Motor neuron (in vitro differentiated cells): ENCODE data around the gene SF3A1. TPM values are rescaled to one million over a fixed set of nuclear protein-coding genes. Genes with fewer than 3 reads are reported as not detected.

Experiments
- ATAC-seq, 8 experiments: fragments of 200-7000 bp; cut with Tn5 transposase; replicated peaks in 6 of 8; 2 replicates each; pipeline ENCODE4 v1.8.0; 2021; ENCODE audit warnings: mild to moderate bottlenecking in 8 of 8, moderate library complexity in 8 of 8
- H3K27ac ChIP-seq, 2 donors: fragments of 250-450 bp; sonication (Bioruptor Pico); 2 replicates each; pipeline ENCODE4 v1.9.0; 2021; ENCODE audit warnings: antibody characterized with exemption in 2 of 2, mild to moderate bottlenecking in 2 of 2, moderate library complexity in 1 of 2
- H3K4me1 ChIP-seq, 2 donors: fragments of 250-450 bp; sonication (Bioruptor Pico); replicated peaks in 1 of 2; 2 replicates each; pipeline ENCODE4 v1.6.1; 2021; ENCODE audit warnings: antibody characterized with exemption in 2 of 2, mild to moderate bottlenecking in 2 of 2, moderate library complexity in 1 of 2
- H3K4me3 ChIP-seq, 5 donors: fragments of 250-450 bp; sonication (Bioruptor Pico); 2 replicates each; pipeline ENCODE4 v1.9.0; 2021; ENCODE audit warnings: antibody characterized with exemption in 5 of 5, mild to moderate bottlenecking in 5 of 5, moderate library complexity in 4 of 5
- WGBS, 10 experiments: fragments of 450-650 bp; shearing (Covaris generic); methylation state at CpG; one replicate each; pipeline ENCODE4 v1.0.0; 2022; 5-methylcytosine and 5-hydroxymethylcytosine counted together
- in situ Hi-C, 9 experiments: fragments of 400-800 bp; cut with MboI; loops; one replicate each; pipeline ENCODE4 v1.15.0; 2021; ENCODE audit warnings: low sequenced_read_pairs in 9 of 9, low pct_unique_long_range_greater_than_20kb in 2 of 9; ENCODE audit not compliant: unreplicated experiment in 9 of 9
- total RNA-seq, 8 experiments: library from RNA; unstranded; fragments of 300-600 nt; gene quantifications; 2 replicates each; pipeline versions ENCODE4 v1.2.3 to v1.2.4, GENCODE V29; 2022

Gene SF3A1
- total RNA-seq, 8 experiments from 2014 or later = 20.5 to 81.4 (median 34.6) TPM

DNA sequence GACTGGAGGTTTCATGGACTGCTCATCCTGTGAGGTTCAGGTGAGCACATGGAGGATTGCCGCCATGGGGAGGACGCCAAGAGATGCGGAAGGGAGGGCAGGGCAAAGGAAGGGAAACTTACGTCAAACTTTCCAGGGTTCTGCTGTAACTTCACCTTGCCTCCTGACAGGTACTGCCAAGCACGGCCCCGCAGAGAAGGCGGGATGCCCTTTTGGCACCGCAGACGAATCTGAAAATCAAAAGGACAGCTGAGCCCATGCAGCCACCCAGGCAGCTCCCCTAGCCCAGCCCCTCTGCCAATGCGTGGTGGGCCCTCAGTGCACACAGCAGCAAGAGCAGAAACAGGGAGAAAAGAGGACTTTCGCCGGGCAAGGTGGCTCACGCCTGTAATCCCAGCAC lies 57.4 kb downstream of the SF3A1 start:
- 86 to 100% (median 97%) methylated on average over 1 to 6 of the region's 13 CpGs; no CpG with 5 or more reads in 4 of the 10 experiments for WGBS, 10 experiments
- Histone ChIP-seq H3K27ac (no peak overlapping the region), H3K4me1 (no peaks in the 10 kb centered on the region), H3K4me3 (no peak overlapping the region)
- in situ Hi-C loops = no loop called here
- ATAC-seq = no peak

DNA sequence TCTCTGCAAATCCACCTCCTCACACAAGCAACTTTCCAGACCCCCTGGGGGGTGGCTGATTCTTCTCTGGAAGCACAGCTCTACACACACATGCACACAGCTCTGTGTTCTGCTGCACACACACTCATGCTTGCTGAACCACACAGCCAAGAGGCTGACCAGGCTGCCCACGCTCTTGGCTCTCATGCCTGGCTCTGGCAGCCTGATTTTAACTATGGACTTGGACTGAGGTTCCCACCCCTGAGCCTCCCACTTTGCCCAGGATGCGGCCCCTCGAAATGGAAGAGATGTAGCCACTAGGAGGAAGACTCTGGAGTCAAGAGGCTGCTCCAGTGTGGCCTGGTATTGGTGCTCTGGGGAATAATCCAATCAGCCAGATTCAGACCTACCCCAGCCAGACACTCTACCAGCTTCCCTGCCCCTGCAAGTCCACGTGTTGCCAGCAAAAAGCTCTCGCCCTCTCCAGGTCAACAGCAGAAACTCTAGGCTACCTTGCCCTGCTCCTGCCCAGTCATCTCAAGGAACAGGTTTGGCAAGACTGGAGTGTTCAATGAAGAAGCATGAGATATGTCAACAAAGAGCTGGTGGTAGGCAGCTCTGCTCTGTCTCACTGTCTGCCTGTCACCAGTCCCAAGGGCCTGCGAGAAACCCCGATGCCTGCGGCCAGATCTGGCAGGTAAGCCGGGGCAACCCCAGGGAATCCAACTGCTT lies 58.5 kb downstream of the SF3A1 start:
- Histone ChIP-seq H3K27ac (no peak overlapping the region), H3K4me3 (no peak overlapping the region), H3K4me1 (no peaks in the 10 kb centered on the region)
- in situ Hi-C loops = no loop called here
- no peak for ATAC-seq
- WGBS, 10 experiments = 20 to 95% (median 90%) methylated on average over 1 to 4 of the region's 9 CpGs; no CpG with 5 or more reads in 5 of the 10 experiments

DNA sequence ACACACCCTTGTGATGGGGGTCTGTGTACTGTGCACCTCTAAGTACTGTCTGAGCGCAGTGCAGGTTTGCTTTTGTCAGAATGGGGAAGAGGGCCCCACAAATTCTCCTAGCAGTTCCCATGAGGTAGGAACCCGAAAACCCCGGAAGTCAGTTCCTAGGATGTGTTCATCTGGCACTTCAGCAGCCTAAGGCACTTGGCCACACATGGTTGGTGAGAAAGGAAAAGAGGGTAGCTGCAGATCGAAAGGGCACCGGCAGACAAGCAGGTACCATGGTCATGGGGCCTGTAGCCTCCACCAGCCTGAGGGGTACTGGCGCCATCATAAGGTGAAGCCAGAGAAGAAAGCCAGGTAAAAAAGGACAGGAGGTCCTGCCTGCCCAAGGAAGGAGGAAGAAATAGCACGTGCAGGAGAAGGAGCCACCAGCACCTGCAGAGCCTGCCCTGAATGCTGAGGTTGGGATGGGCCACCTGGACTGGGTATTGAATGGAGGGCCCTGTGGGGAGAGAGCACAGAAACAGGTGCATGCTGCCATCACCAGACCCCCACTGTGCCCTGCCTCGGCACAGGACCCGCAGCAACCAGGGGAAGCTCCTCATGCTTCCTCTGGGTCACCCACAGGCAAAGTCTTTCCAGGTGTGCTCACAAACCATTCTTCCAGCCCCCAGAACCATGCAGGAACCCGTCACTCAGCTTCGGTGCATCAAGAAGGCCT lies 59.3 kb downstream of the SF3A1 start:
- 81 to 100% (median 91%) methylated on average over 1 to 6 of the region's 11 CpGs; no CpG with 5 or more reads in 3 of the 10 experiments for WGBS, 10 experiments
- H3K4me1 ChIP-seq = no peaks in the 10 kb centered on the region
- no peak overlapping the region for H3K4me3 ChIP-seq
- ATAC-seq = no peak
- H3K27ac ChIP-seq = no peak overlapping the region
- in situ Hi-C loops = no loop called here

DNA sequence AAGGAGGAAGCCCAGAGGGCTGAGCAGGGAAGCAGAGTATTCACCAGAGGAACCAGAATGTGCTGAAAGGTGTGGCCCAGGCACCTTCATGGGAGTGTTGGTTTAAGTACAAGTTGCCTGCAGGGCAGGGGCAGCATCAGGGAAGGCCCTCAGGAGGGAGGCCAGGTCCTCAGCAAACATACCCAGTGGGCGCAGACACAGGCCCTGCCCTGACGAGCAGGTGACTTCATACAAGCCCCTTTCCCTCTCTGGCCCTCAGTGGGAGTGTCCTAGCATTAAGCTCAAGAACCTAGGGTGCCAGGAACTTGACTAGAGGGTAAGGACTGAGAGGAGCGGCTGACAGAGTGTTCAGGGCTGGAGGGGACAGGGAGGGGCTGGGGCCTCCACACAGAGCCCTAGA lies 59.9 kb downstream of the SF3A1 start:
- in situ Hi-C loops = no loop called here

DNA sequence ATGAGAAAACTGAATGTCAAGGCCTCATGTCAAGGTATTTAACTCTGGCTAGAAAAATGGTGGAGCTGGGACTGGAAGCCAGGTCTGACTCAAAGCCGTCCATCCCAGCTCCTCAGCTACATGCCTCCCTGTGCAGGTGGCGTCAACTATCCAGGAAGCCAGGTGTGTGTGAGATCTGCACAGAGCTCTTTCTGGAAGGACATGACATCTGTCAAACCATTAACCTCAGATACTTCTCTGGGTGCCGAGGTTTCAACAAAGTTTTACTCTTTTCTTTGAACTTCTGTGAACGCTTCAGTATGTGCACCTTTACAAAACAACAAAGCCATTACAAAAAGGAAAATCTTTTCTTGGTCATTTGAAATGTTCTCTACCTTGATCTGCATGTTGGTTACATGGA lies 60.4 kb downstream of the SF3A1 start:
- H3K27ac ChIP-seq = no peak overlapping the region
- peaks cover 0 to under 1% of the 10 kb centered on the region in 2 donors for H3K4me1 ChIP-seq
- in situ Hi-C loops = no loop called here
- no peak overlapping the region for H3K4me3 ChIP-seq
- 80 to 100% (median 94%) methylated on average over 2 to 3 of the region's 4 CpGs; no CpG with 5 or more reads in 1 of the 10 experiments for WGBS, 10 experiments
- ATAC-seq = no peak

More for the DNA sequence above, 59.9 kb downstream of the SF3A1 start:
- Histone ChIP-seq H3K4me1 (no peaks in the 10 kb centered on the region), H3K4me3 (no peak overlapping the region), H3K27ac (no peak overlapping the region)
- ATAC-seq = peak in 3 of 8 experiments; percentile 28 to 52 (median 36)
- WGBS, 10 experiments = 20 to 100% (median 60%) methylated on average over 1 to 2 of the region's 3 CpGs; no CpG with 5 or more reads in 6 of the 10 experiments

DNA sequence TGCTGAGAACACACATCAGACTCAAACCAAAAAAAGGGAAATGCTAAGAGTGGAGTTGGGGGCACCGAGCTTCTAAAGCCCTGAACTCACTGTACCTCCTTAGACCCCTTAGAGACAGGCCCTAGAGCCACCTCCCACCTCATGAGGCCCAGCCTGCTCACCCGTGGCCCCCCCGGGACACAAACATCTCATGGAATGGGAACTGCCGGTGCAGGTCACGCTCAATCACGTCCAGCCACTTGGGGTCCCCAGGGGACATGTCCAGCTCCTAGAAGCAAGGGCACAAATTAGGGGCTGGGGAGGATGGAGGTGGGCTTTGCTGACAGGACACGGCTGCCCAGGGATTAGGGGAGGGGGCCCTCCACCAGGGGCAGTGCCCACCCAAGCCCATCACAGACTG lies 61.1 kb downstream of the SF3A1 start:
- Histone ChIP-seq H3K4me3 (no peak overlapping the region), H3K27ac (no peak overlapping the region), H3K4me1 (peaks cover 6 to 8% of the 10 kb centered on the region in 2 donors)
- no peak for ATAC-seq
- WGBS, 10 experiments = 20 to 100% (median 60%) methylated on average over 1 to 4 of the region's 7 CpGs; no CpG with 5 or more reads in 5 of the 10 experiments
- in situ Hi-C loops = no loop called here

DNA sequence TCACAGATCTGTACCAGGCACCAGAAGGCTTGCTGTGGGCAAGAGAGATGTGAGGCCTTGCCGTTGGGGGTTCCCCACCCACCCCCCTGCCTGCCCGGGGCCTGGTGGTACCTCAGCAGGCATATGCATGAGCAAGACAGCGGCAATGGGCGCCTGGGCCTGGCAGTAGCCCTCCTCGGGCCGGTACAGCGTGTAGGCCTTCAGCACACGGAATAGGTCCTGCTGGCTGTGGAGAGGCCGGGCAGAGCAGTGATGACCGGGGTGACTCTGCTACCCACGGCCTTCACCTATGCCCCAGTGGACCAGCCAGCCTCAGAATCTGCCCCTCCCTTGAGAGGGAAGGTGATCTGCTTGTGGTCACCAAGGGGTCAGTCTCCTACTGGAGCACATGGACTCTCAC lies 61.9 kb downstream of the SF3A1 start:
- WGBS, 10 experiments = no CpG with 5 or more reads among the region's 11 CpGs
- ATAC-seq = no peak

DNA sequence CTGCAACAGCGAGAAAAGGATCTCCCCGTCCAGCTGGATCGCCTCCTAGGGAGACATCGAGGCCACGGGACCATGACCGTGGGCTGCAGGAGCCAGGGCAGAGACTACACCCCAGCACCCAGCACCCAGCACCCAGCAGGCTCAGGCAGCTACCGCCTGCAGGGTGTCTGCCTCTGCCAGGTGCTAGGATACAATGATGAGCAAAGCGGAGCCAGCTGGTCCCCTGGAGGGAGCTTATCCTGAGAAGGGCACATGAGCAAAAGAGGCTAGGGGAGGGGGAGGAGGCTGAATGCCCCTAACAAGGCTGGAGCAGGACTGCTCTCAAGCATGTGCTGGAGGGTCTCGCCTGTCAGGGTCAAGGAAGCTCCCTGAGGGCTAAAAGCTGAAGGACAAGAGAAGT lies 62.6 kb downstream of the SF3A1 start:
- H3K27ac ChIP-seq = no peak overlapping the region
- 60 to 94% (median 90%) methylated on average over 1 to 5 of the region's 9 CpGs; no CpG with 5 or more reads in 5 of the 10 experiments for WGBS, 10 experiments
- in situ Hi-C loops = no loop called here

More for the DNA sequence above, 61.9 kb downstream of the SF3A1 start:
- H3K27ac ChIP-seq = no peak overlapping the region
- in situ Hi-C loops = no loop called here
- H3K4me1 ChIP-seq = peaks cover 9 to 16% of the 10 kb centered on the region in 2 donors
- H3K4me3 ChIP-seq = no peak overlapping the region

DNA sequence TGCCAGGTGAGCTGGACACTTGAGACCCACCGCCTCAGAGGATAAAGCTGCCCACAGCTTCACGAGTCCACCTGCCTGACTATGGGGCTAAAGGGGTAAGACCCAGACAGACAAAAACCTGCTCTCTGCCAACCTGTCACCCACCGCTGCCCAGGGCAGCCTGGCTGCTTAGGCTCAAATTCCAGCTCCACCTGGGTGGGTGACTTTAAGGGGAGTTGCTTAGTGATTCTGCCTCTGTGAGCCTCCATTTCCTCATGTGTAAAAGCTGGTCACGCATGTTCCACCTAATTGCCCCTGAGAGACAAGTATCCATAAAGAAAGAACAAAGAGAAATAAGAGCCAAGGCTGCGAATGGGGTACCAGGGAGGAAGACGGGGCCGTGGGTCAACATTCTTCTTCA lies 63.7 kb downstream of the SF3A1 start:
- Histone ChIP-seq H3K4me3 (no peak overlapping the region), H3K27ac (no peak overlapping the region), H3K4me1 (peaks cover 11 to 21% of the 10 kb centered on the region in 2 donors)
- in situ Hi-C loops = no loop called here
- ATAC-seq = no peak
- 80 to 100% (median 91%) methylated on average over 1 to 4 of the region's 7 CpGs; no CpG with 5 or more reads in 4 of the 10 experiments for WGBS, 10 experiments

More for the DNA sequence above, 62.6 kb downstream of the SF3A1 start:
- Histone ChIP-seq H3K4me1 (peaks cover 9 to 17% of the 10 kb centered on the region in 2 donors), H3K4me3 (no peak overlapping the region)
- ATAC-seq = no peak

DNA sequence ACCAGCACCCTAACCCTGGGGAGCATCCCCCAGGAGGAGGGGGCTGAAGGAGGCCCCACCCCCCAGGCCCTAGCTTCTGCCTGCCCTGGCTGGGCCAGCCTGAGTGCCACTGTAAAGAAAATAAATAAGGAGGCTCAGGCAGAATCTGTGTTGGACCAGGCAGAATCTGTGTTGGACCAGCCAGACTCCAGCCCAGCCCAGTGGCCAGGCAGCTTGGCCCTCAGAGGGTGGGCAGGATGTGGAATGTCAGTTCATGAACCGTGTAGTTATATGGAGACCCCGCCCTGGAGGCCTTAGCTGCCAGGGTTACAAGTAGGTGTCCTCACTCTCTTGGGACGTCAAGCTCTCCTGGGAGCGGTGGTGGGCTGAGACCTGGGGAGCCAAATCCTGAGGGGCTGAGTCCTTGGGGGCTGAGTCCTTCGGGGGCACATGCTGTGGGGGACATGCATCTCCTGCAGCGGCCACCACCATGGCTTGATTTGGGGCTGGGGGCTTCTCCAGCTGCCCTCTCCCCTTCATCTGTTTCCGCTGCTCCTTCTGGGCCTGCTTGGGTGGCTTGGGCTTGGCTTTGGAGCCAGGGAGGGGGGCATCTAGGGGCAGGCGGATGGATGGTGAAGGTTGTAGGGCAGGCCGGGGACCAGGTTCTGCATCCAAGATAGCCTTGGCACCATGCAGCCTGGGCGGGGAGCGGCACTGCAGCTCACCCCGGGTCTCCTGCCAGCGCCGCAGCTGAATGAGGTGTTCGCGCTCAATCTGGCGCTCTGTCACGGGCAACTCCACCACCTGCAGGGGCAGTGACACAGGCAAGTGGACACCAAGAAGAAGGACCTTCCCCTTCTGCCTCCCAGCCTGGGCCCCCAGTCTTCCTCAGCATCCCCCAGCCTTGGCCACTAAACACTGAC lies 64.4 kb downstream of the SF3A1 start:
- ATAC-seq = no peak
- WGBS, 10 experiments = 93 to 100% methylated on average over 1 to 3 of the region's 18 CpGs; no CpG with 5 or more reads in 8 of the 10 experiments
- in situ Hi-C loops = no loop called here
- peaks cover 11 to 21% of the 10 kb centered on the region in 2 donors for H3K4me1 ChIP-seq
- no peak overlapping the region for H3K27ac ChIP-seq
- no peak overlapping the region for H3K4me3 ChIP-seq

DNA sequence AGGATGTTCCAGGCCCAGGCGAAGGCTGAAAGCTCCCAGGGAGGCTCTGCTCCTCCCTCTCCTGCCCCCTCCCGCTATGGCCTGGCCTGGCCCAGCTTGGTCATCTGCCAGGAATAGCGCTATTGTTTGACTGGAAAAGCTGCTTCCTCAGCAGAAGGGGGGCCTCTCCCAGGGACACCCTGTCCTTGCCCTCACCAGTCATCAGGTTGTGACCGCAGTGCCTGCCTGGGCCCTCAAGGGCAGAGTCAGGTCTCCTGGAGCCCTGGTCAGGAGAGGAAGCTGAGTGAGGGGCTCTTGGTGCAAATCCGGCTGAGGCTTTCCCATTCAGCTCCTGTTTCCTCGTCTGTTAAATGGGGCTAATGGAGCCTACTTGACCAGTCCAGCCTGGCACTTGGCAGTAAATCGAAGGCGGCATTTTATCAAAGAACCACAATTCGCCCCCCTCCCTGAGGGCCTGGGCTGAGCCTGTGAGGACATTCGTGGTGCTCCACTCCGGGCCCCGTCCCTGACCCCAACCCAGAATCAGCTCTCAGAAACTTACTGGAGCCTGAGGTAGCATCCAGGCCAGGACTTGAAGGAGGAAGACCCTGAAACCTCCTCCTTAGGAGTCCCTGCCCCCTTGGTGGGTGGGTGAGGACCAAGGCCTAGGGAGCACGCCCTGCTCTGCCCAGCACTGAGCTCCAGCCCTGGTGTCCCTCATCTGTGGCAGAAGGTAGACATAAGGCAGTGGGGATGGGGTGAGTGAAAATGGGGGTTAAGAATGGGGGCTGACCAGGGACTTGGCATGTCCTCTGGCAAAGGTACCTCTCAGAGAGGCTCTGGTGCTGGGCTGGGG lies 65.4 kb downstream of the SF3A1 start:
- WGBS, 10 experiments = 45 to 78% (median 70%) methylated on average over 3 to 4 of the region's 13 CpGs; no CpG with 5 or more reads in 7 of the 10 experiments
- peak in 7 of 8 experiments; percentile 1 to 27 (median 18) for ATAC-seq
- peak overlapping the region in 1 of 2 donors; percentile 11 for H3K27ac ChIP-seq
- in situ Hi-C loops = no loop called here
- H3K4me1 ChIP-seq = peaks cover 11 to 21% of the 10 kb centered on the region in 2 donors
- no peak overlapping the region for H3K4me3 ChIP-seq
